ENCODE results near the gene PLXNA2.

The PLXNA2 gene

DNA sequence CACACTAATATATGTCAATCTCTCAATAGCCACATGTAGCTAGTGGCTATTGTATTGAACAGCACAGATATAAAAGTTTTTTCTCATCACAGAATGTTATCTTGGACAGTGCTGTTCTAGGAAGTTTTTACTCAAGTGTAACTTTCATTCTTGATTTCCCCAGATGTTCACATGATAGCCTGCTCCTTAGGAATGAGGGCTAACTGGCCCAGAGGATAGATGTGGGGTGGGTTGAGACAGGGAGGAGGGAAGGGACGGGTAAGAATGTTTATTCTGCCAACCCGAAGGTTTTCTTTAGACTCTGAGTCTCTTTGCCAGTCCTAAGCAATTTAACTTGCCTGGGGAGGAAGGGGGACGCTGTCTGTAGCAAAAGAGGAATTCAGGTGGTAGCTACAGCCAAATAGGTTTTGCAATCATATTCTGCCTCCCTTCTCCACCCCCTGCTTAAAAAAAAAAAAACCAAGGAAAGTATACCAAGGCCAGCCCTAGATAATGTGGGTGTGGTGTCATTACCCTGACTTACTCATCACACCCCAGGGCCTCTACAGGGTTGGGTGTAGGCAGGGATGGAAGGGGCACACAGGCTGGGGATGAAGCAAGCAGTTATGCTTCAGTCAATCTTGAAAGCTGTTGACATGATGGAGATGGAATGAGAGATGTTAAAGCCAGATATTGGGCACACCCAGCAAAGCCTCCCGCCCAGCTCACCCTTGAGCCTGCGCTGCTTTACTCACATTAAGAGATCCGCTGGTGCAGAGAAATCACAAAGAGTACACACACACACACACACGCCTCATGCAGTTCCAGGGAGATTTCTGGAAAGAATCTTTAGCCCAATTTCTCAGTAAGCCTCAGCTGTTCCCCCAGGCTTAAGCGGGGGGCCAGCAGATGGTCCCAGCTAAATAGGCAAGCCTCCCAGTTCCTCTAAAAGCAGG, 59.9 kb downstream of the PLXNA2 start:
- no peak for DNase-seq (ENCODE audit: low read depth in 1 of 2, low spot score in 1 of 2)

GRCh38 chr1:208182880-208183645, 61.1 kb downstream of the PLXNA2 start:
- DNase-seq (ENCODE audit: low read depth in 1 of 2, low spot score in 1 of 2) = no peak

DNA sequence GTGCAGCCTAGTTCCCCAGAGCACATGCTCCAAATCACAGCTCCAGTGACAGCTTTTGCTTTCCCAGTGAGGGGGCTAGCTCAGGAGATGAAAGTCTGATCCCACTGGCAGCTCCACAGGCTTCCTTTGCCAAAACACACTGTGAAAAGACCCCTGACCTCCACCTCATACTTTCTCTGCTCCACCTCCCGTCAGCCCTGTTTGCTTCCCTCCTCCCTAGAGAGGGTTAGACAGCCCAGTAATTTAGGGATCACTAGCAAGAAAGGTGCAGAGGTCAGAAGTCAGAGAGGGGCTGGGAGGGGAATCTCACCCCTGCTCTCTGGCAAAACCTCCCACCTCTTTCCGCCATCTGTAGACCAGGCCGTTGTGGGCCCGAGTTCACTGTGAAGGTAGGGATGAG, 62.8 kb downstream of the PLXNA2 start:
- no peak for DNase-seq (ENCODE audit: low read depth in 1 of 2, low spot score in 1 of 2)

GRCh38 chr1:208180421-208180820, 63.8 kb downstream of the PLXNA2 start:
- no peak for DNase-seq (ENCODE audit: low read depth in 1 of 2, low spot score in 1 of 2)

DNA sequence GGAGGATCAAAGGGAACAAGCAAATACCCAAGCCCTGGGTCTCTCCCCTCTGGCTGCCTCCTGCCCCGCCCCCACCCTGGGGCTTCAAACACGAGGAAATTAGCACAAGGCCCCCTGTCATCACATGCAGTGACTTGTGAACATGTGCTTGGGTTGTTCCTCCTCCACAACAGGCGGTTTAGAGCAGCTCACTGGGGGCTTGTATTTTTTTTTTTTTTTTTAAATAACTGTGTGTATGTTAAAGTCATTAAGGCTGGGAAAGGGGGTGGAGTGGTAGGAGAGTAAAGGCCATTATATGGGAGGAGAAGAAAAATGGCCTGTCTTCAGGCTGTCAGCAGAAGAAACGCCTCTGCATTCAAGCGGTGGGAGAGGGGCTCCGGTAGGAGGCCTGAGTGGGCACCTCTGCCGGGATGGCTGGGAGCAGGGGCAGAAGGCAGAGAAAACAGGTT, 64.2 kb downstream of the PLXNA2 start:
- no peak for DNase-seq (ENCODE audit: low read depth in 1 of 2, low spot score in 1 of 2)

GRCh38 chr1:208179263-208179816, 64.8 kb downstream of the PLXNA2 start:
- no peak for DNase-seq (ENCODE audit: low read depth in 1 of 2, low spot score in 1 of 2)

- DNase-seq (ENCODE audit: low read depth in 1 of 2, low spot score in 1 of 2) = no peak
Measured at GRCh38 chr1:208178091-208178529, 66.1 kb downstream of the PLXNA2 start.

- no peak for DNase-seq (ENCODE audit: low read depth in 1 of 2, low spot score in 1 of 2)
Measured at GRCh38 chr1:208177656-208178055, 66.5 kb downstream of the PLXNA2 start.

GRCh38 chr1:208176649-208177048, 67.5 kb downstream of the PLXNA2 start:
- DNase-seq (ENCODE audit: low read depth in 1 of 2, low spot score in 1 of 2) = no peak

DNA sequence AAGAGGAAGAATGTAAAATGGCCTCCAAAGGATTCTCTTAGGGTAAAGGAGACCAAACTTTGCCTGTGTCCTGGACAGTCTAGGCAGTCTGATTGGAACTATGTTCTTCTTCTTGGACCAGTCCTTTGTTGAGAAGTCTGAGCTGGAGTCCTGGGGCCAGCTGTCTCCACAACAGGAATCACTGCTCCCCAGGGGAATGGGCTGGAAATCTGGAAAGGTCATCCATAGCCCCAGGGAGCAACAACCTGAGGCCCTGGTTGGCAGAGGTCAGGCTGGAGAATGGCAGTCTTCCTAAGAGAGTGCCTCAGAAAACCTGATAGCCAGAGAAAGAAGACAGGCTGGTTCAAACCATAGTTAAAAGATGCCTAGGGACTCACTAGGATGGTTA, 68.7 kb downstream of the PLXNA2 start:
- DNase-seq (ENCODE audit: low read depth in 1 of 2, low spot score in 1 of 2) = no peak

GRCh38 chr1:208174731-208175507, 69.3 kb downstream of the PLXNA2 start:
- DNase-seq (ENCODE audit: low read depth in 1 of 2, low spot score in 1 of 2) = no peak

DNA sequence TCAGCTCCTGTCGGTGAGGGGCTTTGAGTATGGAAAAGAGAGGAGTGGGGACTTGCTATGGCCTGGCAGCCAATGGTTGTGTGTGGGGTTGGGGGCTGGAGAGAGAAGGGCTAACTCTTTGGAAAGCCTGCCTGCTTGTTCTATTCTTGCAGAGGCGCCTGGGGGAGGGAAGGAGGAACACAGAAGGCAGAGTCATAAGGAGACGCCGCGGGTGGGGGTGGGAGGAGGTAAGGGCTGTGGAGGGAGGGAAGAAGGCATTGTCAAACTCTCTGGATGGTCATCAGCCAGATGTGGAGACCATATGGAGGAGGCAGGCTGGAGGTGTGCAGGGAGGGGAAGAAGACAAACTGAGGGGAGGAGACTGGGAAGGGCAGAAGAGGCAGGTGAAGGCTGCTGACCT, 70.0 kb downstream of the PLXNA2 start:
- no peak for DNase-seq (ENCODE audit: low read depth in 1 of 2, low spot score in 1 of 2)

- no peak for DNase-seq (ENCODE audit: low read depth in 1 of 2, low spot score in 1 of 2)
Measured at GRCh38 chr1:208173749-208174148, 70.4 kb downstream of the PLXNA2 start.

DNA sequence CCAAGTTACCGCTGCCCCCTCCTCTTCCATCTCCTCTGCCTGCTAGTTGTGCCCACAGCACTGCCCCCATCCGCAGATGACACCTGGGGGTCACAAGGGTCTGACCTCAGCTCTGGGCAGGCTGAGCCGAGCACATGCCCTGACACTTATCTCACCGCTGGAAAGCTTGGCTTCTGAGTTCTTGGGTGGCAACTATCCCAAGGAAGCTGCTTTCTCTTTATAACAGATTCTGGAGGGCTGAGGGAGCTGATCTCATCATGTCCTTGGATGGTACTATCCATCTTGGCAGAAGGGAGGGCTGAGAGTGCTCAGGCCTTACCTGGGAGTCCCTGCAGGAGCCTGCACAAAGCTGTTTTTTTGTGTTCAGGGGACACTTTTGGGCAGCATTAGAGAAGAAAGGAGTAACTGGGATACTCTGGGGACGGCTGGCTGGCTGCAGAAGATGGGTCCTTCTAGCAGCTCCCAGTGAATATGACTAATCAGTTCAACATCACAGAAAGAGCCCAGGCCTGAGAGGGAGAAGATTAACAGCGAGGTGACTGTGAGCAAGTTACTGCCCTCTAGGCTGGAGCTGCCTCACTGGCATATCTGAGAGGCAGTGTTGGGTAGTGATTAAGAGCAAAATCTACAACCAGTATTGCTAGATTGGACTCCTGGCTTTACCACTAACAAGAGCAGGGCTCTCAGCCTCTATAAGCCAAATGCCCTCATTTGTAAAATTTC, 71.6 kb downstream of the PLXNA2 start:
- no peak for DNase-seq (ENCODE audit: low read depth in 1 of 2, low spot score in 1 of 2)

DNA sequence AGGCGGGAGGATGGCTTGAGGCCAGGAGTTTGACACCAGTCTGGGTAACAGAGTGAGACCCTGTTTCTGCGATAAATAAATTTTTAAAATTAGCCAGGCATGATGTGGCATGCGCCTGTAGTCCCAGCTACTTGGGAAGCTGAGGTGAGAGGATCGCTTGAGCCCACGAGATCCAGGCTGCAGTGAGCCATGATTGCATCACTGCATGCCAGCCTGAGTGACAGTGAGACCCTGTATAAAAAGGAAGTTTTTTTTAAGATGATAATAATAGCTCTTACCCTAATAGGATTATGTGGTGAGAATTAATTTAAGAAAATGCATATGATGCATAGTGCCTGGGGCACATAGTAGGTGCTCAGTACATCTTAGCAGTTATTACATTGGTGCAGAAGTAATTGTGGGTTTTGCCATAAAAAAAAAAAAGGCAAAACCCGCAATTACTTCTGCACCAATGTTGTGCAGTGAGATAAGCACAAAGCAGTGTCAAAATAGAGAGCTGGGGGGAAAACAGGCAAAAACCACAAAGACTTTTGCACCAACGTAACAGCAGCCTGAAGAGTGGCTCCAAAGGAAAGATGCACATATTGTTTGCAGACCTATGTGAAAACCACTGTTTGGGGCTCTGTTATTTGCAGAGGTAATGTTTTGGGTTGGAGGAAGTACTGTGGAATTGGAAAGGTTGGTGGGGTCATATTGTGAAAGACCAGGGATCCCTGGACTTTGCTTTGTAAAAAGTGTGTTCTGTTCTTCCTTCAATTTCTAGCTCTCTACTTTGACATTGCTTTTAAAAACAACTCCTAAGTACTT, 72.4 kb downstream of the PLXNA2 start:
- DNase-seq (ENCODE audit: low read depth in 1 of 2, low spot score in 1 of 2) = no peak

- no peak for DNase-seq (ENCODE audit: low read depth in 1 of 2, low spot score in 1 of 2)
Measured at GRCh38 chr1:208170252-208170651, 73.9 kb downstream of the PLXNA2 start.

DNA sequence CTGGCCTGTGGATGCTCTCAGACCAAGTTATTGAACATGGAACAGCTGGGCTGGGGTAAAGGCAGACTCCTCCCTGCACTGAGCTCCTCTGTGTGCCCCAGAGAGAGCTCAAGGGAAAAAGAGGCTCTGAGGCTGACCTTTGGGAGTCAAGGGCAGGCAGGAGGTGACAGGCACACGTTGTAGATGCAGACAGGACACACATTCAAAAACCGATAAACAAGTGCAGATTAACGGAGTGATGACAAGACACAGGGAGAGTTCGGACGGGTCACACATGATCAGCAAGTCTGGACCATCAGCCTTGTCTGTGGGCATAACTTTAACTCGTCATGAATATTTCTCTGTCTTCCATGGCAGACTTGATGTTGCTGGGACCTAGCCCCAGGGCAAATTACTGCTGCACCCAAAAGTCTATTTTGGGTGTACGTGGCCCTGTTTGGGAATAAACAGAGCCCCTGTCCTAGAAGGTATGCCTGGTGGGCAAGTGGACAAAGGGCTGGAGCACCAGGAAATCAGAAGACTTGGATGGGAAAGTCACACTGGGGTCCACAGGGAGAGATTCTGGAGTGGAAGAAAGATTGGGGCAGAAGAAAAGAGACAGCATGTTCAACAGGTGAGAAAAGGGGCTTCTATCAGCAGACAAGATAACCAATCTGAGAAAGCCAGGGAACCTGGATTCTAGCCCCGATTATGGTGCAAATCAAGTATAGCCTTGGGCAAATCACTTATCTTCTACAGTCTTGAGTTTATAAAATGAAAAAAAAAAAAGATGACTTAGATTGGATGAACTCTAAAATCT, 74.9 kb downstream of the PLXNA2 start:
- no peak for DNase-seq (ENCODE audit: low read depth in 1 of 2, low spot score in 1 of 2)

- DNase-seq (ENCODE audit: low read depth in 1 of 2, low spot score in 1 of 2) = no peak
Measured at GRCh38 chr1:208167261-208167869, 76.8 kb downstream of the PLXNA2 start.

Data from activated T-helper 1 cell treated with anti-CD3 and anti-CD28 coated beads, Interleukin-2, amount 50 U/mL, for 16 hours (primary cell).